ENCODE results near the gene RNF167.

RNF167 gene

GRCh38 chr17:4966844-4967538, 26.9 kb downstream of the RNF167 start:
- Mint-ChIP-seq H3K27me3 (no peaks in the 10 kb centered on the region), H3K36me3 (ENCODE audit: low read depth) (peaks cover 34% of the 10 kb centered on the region), H3K4me3 (no peak overlapping the region), H3K27ac (no peak overlapping the region), H3K4me1 (ENCODE audit: low read depth) (peaks cover 27% of the 10 kb centered on the region), H3K9me3 (no peaks in the 10 kb centered on the region)
- intact Hi-C loops (cut with micrococcal nuclease) = loop anchor here (1.0 to 2.0 kb wide), 4 partner anchors 19 to 58 kb away; partner anchors contain the start of genes CAMTA2, PFN1, RNF167 and SLC25A11

GRCh38 chr17:4967539-4968485, 27.7 kb downstream of the RNF167 start, which contains the start of gene SPAG7:
Gene SPAG7 (minus strand): TSS chr17:4967817. CDS start chr17:4967804, 13 bp downstream.
- Mint-ChIP-seq H3K4me1 (ENCODE audit: low read depth) (peaks cover 35% of the 10 kb centered on the region), H3K9me3 (no peaks in the 10 kb centered on the region), H3K27ac (no peak within 1 kb of the TSS), H3K36me3 (ENCODE audit: low read depth) (peaks cover 34% of the 10 kb centered on the region), H3K4me3 (no peak within 1 kb of the TSS), H3K27me3 (no peaks in the 10 kb centered on the region)
- intact Hi-C loops (cut with micrococcal nuclease) = loop anchor here (1.0 to 2.0 kb wide), 4 partner anchors 19 to 59 kb away; partner anchors contain the start of genes CAMTA2, PFN1, RNF167 and SLC25A11

- peaks cover 27% of the 10 kb centered on the region for H3K36me3 Mint-ChIP-seq (ENCODE audit: low read depth)
- intact Hi-C loops (cut with micrococcal nuclease) = no loop called here
- H3K4me3 Mint-ChIP-seq = no peak overlapping the region
- H3K4me1 Mint-ChIP-seq (ENCODE audit: low read depth) = peaks cover 43% of the 10 kb centered on the region
- no peaks in the 10 kb centered on the region for H3K27me3 Mint-ChIP-seq
- H3K9me3 Mint-ChIP-seq = no peaks in the 10 kb centered on the region
- no peak overlapping the region for H3K27ac Mint-ChIP-seq
These were observed 28.5 kb downstream of the RNF167 start for GRCh38 chr17:4968486-4969046.

- Mint-ChIP-seq H3K9me3 (no peaks in the 10 kb centered on the region), H3K36me3 (ENCODE audit: low read depth) (peaks cover 27% of the 10 kb centered on the region), H3K4me3 (peak overlapping the region; percentile 5), H3K27me3 (no peaks in the 10 kb centered on the region), H3K4me1 (ENCODE audit: low read depth) (peaks cover 43% of the 10 kb centered on the region), H3K27ac (no peak overlapping the region)
- intact Hi-C loops (cut with micrococcal nuclease) = no loop called here
These were observed 29.0 kb downstream of the RNF167 start for GRCh38 chr17:4969047-4969550.

GRCh38 chr17:4969551-4970173, 29.6 kb downstream of the RNF167 start:
- Mint-ChIP-seq H3K4me1 (ENCODE audit: low read depth) (peaks cover 43% of the 10 kb centered on the region), H3K36me3 (ENCODE audit: low read depth) (peaks cover 21% of the 10 kb centered on the region), H3K27me3 (no peaks in the 10 kb centered on the region), H3K4me3 (peak overlapping the region; percentile 5), H3K9me3 (no peaks in the 10 kb centered on the region), H3K27ac (no peak overlapping the region)
- intact Hi-C loops (cut with micrococcal nuclease) = no loop called here

- H3K9me3 Mint-ChIP-seq = no peaks in the 10 kb centered on the region
- H3K27ac Mint-ChIP-seq = peak overlapping the region; percentile 18
- no peaks in the 10 kb centered on the region for H3K27me3 Mint-ChIP-seq
- no peak overlapping the region for H3K4me3 Mint-ChIP-seq
- intact Hi-C loops (cut with micrococcal nuclease) = no loop called here
- H3K4me1 Mint-ChIP-seq (ENCODE audit: low read depth) = peaks cover 44% of the 10 kb centered on the region
- peaks cover 15% of the 10 kb centered on the region for H3K36me3 Mint-ChIP-seq (ENCODE audit: low read depth)
These were observed 30.2 kb downstream of the RNF167 start for GRCh38 chr17:4970273-4970672.

- H3K36me3 Mint-ChIP-seq (ENCODE audit: low read depth) = peaks cover 5% of the 10 kb centered on the region
- peaks cover 39% of the 10 kb centered on the region for H3K4me1 Mint-ChIP-seq (ENCODE audit: low read depth)
- intact Hi-C loops (cut with micrococcal nuclease) = no loop called here
- no peak overlapping the region for H3K27ac Mint-ChIP-seq
- H3K9me3 Mint-ChIP-seq = no peaks in the 10 kb centered on the region
- H3K4me3 Mint-ChIP-seq = no peak overlapping the region
- no peaks in the 10 kb centered on the region for H3K27me3 Mint-ChIP-seq
These were observed 31.8 kb downstream of the RNF167 start for GRCh38 chr17:4971826-4972225.

GRCh38 chr17:4972322-4972721, 32.3 kb downstream of the RNF167 start:
- Mint-ChIP-seq H3K4me3 (no peak overlapping the region), H3K27ac (no peak overlapping the region), H3K27me3 (no peaks in the 10 kb centered on the region), H3K4me1 (ENCODE audit: low read depth) (peaks cover 39% of the 10 kb centered on the region), H3K36me3 (ENCODE audit: low read depth) (peaks cover 10% of the 10 kb centered on the region), H3K9me3 (no peaks in the 10 kb centered on the region)
- intact Hi-C loops (cut with micrococcal nuclease) = no loop called here

GRCh38 chr17:4972752-4973151, 32.7 kb downstream of the RNF167 start:
- intact Hi-C loops (cut with micrococcal nuclease) = no loop called here
- H3K4me1 Mint-ChIP-seq (ENCODE audit: low read depth) = peaks cover 39% of the 10 kb centered on the region
- H3K27me3 Mint-ChIP-seq = no peaks in the 10 kb centered on the region
- H3K9me3 Mint-ChIP-seq = no peaks in the 10 kb centered on the region
- H3K27ac Mint-ChIP-seq = peak overlapping the region; percentile 47
- H3K36me3 Mint-ChIP-seq (ENCODE audit: low read depth) = peaks cover 14% of the 10 kb centered on the region
- H3K4me3 Mint-ChIP-seq = no peak overlapping the region

- no peaks in the 10 kb centered on the region for H3K27me3 Mint-ChIP-seq
- peaks cover 22% of the 10 kb centered on the region for H3K36me3 Mint-ChIP-seq (ENCODE audit: low read depth)
- H3K9me3 Mint-ChIP-seq = no peaks in the 10 kb centered on the region
- intact Hi-C loops (cut with micrococcal nuclease) = no loop called here
- H3K4me1 Mint-ChIP-seq (ENCODE audit: low read depth) = peaks cover 44% of the 10 kb centered on the region
- H3K27ac Mint-ChIP-seq = peak overlapping the region; percentile 47
- no peak overlapping the region for H3K4me3 Mint-ChIP-seq
These were observed 33.4 kb downstream of the RNF167 start for GRCh38 chr17:4973256-4974114.

GRCh38 chr17:4974115-4974670, 34.1 kb downstream of the RNF167 start:
- H3K27ac Mint-ChIP-seq = peak overlapping the region; percentile 47
- H3K9me3 Mint-ChIP-seq = no peaks in the 10 kb centered on the region
- intact Hi-C loops (cut with micrococcal nuclease) = no loop called here
- H3K4me3 Mint-ChIP-seq = no peak overlapping the region
- H3K27me3 Mint-ChIP-seq = no peaks in the 10 kb centered on the region
- peaks cover 29% of the 10 kb centered on the region for H3K36me3 Mint-ChIP-seq (ENCODE audit: low read depth)
- H3K4me1 Mint-ChIP-seq (ENCODE audit: low read depth) = peaks cover 51% of the 10 kb centered on the region

GRCh38 chr17:4978726-4979125, 38.7 kb downstream of the RNF167 start:
- Mint-ChIP-seq H3K9me3 (no peaks in the 10 kb centered on the region), H3K27ac (peak overlapping the region; percentile 74), H3K27me3 (no peaks in the 10 kb centered on the region), H3K4me1 (ENCODE audit: low read depth) (peaks cover 75% of the 10 kb centered on the region), H3K36me3 (ENCODE audit: low read depth) (peaks cover 72% of the 10 kb centered on the region), H3K4me3 (peak overlapping the region; percentile 27)
- intact Hi-C loops (cut with micrococcal nuclease) = no loop called here

Measured in dendritic cell treated with granulocyte-macrophage colony-stimulating factor and Interleukin-4, amounts not matched to agents 40 ng/mL and 50 ng/mL, for 4 days (primary cell).